Caco-2 (cell line): ENCODE results near the gene PPM1E. TPM values are rescaled to one million over a fixed set of nuclear protein-coding genes. Genes with fewer than 3 reads are reported as not detected.

Experiments used
- BruUV-seq: library from RNA; stranded (reverse); fragments of 400-500 nt; replicated peaks from 2 replicates; lab custom pipeline; 2021; lab: Mats Ljungman, UMichigan
- CTCF ChIA-PET: fragments of 300-600 bp; sonication (Branson Sonifier 250); formaldehyde crosslinking; loops from one replicate; lab custom pipeline; 2022; ENCODE audit warnings: antibody characterized with exemption; lab: Charles Lee
- POLR2A ChIA-PET: fragments of 300-600 bp; sonication (Branson Sonifier 250); formaldehyde crosslinking; loops from one replicate; lab custom pipeline; 2022; ENCODE audit warnings: antibody characterized with exemption; lab: Charles Lee
- DNase-seq, 2 experiments: peaks; one replicate each; pipeline versions ENCODE4 v3.0.0 to v3.0.0-alpha.2; 2020 to 2022
- H3K27me3 ChIP-seq: replicated peaks from 2 replicates; pipeline ENCODE4 v1.6.0; 2011; ENCODE audit warnings: low read length; ENCODE audit not compliant: control insufficient read depth, insufficient read depth
- H3K36me3 ChIP-seq: 2 replicates; pipeline ENCODE4 v1.5.1; 2011; ENCODE audit warnings: low read length; ENCODE audit not compliant: control insufficient read depth, insufficient read depth
- H3K4me1 ChIP-seq: fragments of 250-450 bp; sonication (Bioruptor Pico); 2 replicates; pipeline ENCODE4 v1.5.1; 2020; ENCODE audit warnings: mild to moderate bottlenecking
- H3K4me3 ChIP-seq: 2 replicates; pipeline ENCODE4 v1.5.1; 2011; ENCODE audit warnings: low read depth, mild to moderate bottlenecking, control low read depth, low read length
- H3K9me3 ChIP-seq: fragments of 250-450 bp; sonication (Bioruptor Pico); 2 replicates; pipeline ENCODE4 v1.5.1; 2020; ENCODE audit warnings: mild to moderate bottlenecking, moderate library complexity
- H3K27ac Mint-ChIP-seq: one replicate; pipeline ENCODE4 v1.8.0; 2022; ENCODE audit warnings: mixed read lengths; ENCODE audit not compliant: unreplicated experiment
- H3K27me3 Mint-ChIP-seq: one replicate; pipeline ENCODE4 v1.8.0; 2022; ENCODE audit warnings: mixed read lengths; ENCODE audit not compliant: insufficient read depth, unreplicated experiment
- H3K36me3 Mint-ChIP-seq: one replicate; pipeline ENCODE4 v1.8.0; 2022; ENCODE audit warnings: mild to moderate bottlenecking, mixed read lengths; ENCODE audit not compliant: insufficient read depth, unreplicated experiment
- H3K4me1 Mint-ChIP-seq: one replicate; pipeline ENCODE4 v1.8.0; 2022; ENCODE audit warnings: low read depth, mixed read lengths; ENCODE audit not compliant: unreplicated experiment
- H3K4me3 Mint-ChIP-seq: one replicate; pipeline ENCODE4 v1.8.0; 2022; ENCODE audit warnings: mild to moderate bottlenecking, moderate library complexity, mixed read lengths; ENCODE audit not compliant: unreplicated experiment
- H3K9me3 Mint-ChIP-seq: one replicate; pipeline ENCODE4 v1.8.0; 2022; ENCODE audit warnings: mixed read lengths; ENCODE audit not compliant: unreplicated experiment
- intact Hi-C: fragments of 100-400 bp; cut with micrococcal nuclease; formaldehyde crosslinking; loops from one replicate; pipeline ENCODE4 v1.10.0; 2022; ENCODE audit not compliant: unreplicated experiment
- total RNA-seq: library from RNA; stranded (reverse); gene quantifications from 2 replicates; pipeline ENCODE4 v1.2.3, GENCODE V29; 2022
- TF ChIP-seq, protein P1 (sequence below), 2 experiments: fragments of 200-600 bp in 1 of 2; IDR thresholded peaks; 1 replicate in 1 of 2; 2 replicates in 1 of 2; pipeline versions ENCODE4 v1.5.1 to v1.8.0; 2011 to 2022; ENCODE audit warnings: antibody characterized with exemption in 1 of 2, control low read depth in 1 of 2, inconsistent platforms in 1 of 2, low read depth in 1 of 2, low read length in 1 of 2, mild to moderate bottlenecking in 1 of 2, moderate library complexity in 1 of 2; ENCODE audit not compliant: insufficient read depth in 1 of 2, severe bottlenecking in 1 of 2, unreplicated experiment in 1 of 2

PPM1E gene
- total RNA-seq, 1 experiment from 2014 or later, result 0.09 TPM

DNA sequence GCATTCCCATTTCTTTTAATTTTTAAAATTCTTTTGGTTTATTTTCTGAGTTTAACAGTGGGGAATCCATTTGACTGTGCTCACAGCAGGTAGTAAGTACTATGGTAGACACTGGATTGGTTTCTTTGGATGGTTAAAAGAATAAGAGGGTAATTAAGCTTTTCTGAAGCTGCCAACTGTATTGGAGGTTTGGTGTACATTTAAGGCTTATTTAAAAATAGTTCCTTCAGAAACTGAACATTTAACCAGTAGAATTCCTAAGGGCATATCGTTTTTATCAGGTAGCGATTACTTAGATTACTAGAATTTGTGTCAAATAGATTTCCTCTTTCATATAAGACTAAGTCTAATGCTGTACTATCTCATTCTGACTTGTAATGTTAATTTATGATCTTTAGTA lies 162.4 kb downstream of the PPM1E start:
- Histone ChIP-seq H3K9me3 (no peaks in the 10 kb centered on the region), H3K36me3 (no peaks in the 10 kb centered on the region), H3K4me3 (no peak overlapping the region), H3K27me3 (no peaks in the 10 kb centered on the region; the same call in 1 of the 2 replicates), H3K4me1 (no peaks in the 10 kb centered on the region)
- intact Hi-C loops, result no loop called here
- H3K4me3 Mint-ChIP-seq, result no peak overlapping the region
- TF ChIP-seq, protein P1, sequence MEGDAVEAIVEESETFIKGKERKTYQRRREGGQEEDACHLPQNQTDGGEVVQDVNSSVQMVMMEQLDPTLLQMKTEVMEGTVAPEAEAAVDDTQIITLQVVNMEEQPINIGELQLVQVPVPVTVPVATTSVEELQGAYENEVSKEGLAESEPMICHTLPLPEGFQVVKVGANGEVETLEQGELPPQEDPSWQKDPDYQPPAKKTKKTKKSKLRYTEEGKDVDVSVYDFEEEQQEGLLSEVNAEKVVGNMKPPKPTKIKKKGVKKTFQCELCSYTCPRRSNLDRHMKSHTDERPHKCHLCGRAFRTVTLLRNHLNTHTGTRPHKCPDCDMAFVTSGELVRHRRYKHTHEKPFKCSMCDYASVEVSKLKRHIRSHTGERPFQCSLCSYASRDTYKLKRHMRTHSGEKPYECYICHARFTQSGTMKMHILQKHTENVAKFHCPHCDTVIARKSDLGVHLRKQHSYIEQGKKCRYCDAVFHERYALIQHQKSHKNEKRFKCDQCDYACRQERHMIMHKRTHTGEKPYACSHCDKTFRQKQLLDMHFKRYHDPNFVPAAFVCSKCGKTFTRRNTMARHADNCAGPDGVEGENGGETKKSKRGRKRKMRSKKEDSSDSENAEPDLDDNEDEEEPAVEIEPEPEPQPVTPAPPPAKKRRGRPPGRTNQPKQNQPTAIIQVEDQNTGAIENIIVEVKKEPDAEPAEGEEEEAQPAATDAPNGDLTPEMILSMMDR (IDR thresholded peaks at IDR 0.05; ENCODE audit: insufficient read depth in 1 of 2, low read depth in 1 of 2, low read length in 1 of 2, severe bottlenecking in 1 of 2, unreplicated experiment in 1 of 2), result no peak
- peaks cover 12% of the 10 kb centered on the region for H3K9me3 Mint-ChIP-seq
- no peak for DNase-seq
- no peaks in the 10 kb centered on the region for H3K36me3 Mint-ChIP-seq
- H3K27me3 Mint-ChIP-seq, result peaks cover 11% of the 10 kb centered on the region
- CTCF ChIA-PET, result no interaction called here
- no TSS peak for BruUV-seq
- no peak overlapping the region for H3K27ac Mint-ChIP-seq
- no peaks in the 10 kb centered on the region for H3K4me1 Mint-ChIP-seq
- POLR2A ChIA-PET, result no interaction called here

DNA sequence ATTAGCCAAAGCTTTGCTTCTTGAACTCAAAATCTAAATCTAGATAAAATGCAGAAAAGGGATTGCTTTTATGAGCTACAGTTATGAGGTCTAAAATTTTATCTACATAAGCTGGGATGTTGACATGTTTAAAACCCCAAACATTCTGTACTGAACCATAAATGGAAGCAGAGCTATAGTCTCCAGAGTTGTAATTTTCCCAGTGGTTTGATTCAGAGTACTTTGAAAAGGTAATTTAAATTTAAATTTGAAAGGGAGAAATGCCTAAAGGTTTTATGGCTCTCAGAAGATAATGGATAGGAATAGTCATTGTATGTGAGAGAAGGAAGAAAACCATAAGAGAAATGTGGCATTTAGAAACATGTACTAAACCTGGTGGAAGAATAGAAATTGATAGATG lies 163.2 kb downstream of the PPM1E start:
- Mint-ChIP-seq H3K4me1 (no peaks in the 10 kb centered on the region), H3K9me3 (peaks cover 12% of the 10 kb centered on the region), H3K27me3 (peaks cover 11% of the 10 kb centered on the region), H3K36me3 (no peaks in the 10 kb centered on the region), H3K4me3 (no peak overlapping the region), H3K27ac (no peak overlapping the region)
- Histone ChIP-seq H3K27me3 (no peaks in the 10 kb centered on the region; the same call in 1 of the 2 replicates), H3K9me3 (no peaks in the 10 kb centered on the region), H3K4me1 (no peaks in the 10 kb centered on the region), H3K4me3 (no peak overlapping the region), H3K36me3 (no peaks in the 10 kb centered on the region)
- DNase-seq, result no peak
- CTCF ChIA-PET, result no interaction called here
- BruUV-seq, result no TSS peak
- POLR2A ChIA-PET, result no interaction called here
- TF ChIP-seq, protein P1 (IDR thresholded peaks at IDR 0.05; ENCODE audit: insufficient read depth in 1 of 2, low read depth in 1 of 2, low read length in 1 of 2, severe bottlenecking in 1 of 2, unreplicated experiment in 1 of 2), result no peak
- intact Hi-C loops, result no loop called here

DNA sequence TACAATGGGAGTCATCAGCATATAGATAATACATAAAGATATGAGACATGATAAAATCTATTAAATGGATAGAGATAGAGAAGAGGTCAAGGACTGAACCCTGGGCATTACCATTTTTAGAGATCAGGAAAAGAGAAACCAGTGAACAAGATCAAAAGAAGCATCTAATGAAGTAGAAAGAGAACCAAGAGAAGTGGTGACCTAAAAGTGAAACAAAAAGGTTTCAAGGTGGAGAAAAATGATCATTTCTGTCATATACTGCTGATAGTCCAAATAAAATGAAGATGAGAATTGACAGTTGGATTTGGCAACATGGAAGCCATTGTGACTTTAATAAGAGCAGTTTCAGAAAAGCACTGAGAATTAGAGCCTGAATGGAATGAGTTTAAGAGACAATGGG lies 165.1 kb downstream of the PPM1E start:
- ChIA-PET CTCF (no interaction called here), POLR2A (no interaction called here)
- Histone ChIP-seq H3K4me3 (no peak overlapping the region), H3K36me3 (no peaks in the 10 kb centered on the region), H3K9me3 (no peaks in the 10 kb centered on the region), H3K27me3 (no peaks in the 10 kb centered on the region; the same call in 1 of the 2 replicates), H3K4me1 (no peaks in the 10 kb centered on the region)
- intact Hi-C loops, result no loop called here
- H3K9me3 Mint-ChIP-seq, result peaks cover 12% of the 10 kb centered on the region
- no peaks in the 10 kb centered on the region for H3K4me1 Mint-ChIP-seq
- no peak overlapping the region for H3K27ac Mint-ChIP-seq
- no peak for DNase-seq
- no peaks in the 10 kb centered on the region for H3K36me3 Mint-ChIP-seq
- no peak overlapping the region for H3K4me3 Mint-ChIP-seq
- peaks cover 14% of the 10 kb centered on the region for H3K27me3 Mint-ChIP-seq
- TF ChIP-seq, protein P1 (IDR thresholded peaks at IDR 0.05; ENCODE audit: insufficient read depth in 1 of 2, low read depth in 1 of 2, low read length in 1 of 2, severe bottlenecking in 1 of 2, unreplicated experiment in 1 of 2), result no peak
- BruUV-seq, result no TSS peak
